GM12892 (cell line): ENCODE data around the gene BANP.

Experiments used
- POLR2A ChIP-seq: IDR thresholded peaks from 2 replicates; pipeline ENCODE4 v1.6.1; 2011; ENCODE audit warnings: low read depth, low read length, control low read depth
- POLR2AphosphoS5 ChIP-seq: IDR thresholded peaks from 2 replicates; pipeline ENCODE4 v1.6.1; 2011; ENCODE audit warnings: low read depth, low read length, control low read depth
- TAF1 ChIP-seq: IDR thresholded peaks from 2 replicates; pipeline ENCODE4 v1.6.1; 2011; ENCODE audit warnings: low read depth, mild to moderate bottlenecking, control low read depth, low read length, borderline replicate concordance

GRCh38 chr16:88078111-88078775 is 127.0 kb downstream of the BANP start:
- TF ChIP-seq POLR2A (no peak), TAF1 (no peak), POLR2AphosphoS5 (no peak)
